Pancreas (tissue), 10 donors: Measurements from ENCODE around the gene ALLC. TPM values are rescaled to one million over a fixed set of nuclear protein-coding genes. Genes with fewer than 3 reads are reported as not detected.
A peak's percentile ranks its signal among the peaks of the same experiment; 100 is the strongest.

ENCODE experiments used
- ATAC-seq, 4 donors: fragments of 200-7000 bp; cut with Tn5 transposase; one replicate each; pipeline versions ENCODE4 v1.8.0 to v1.9.1; 2020; ENCODE audit warnings: mild to moderate bottlenecking in 4 of 4, moderate library complexity in 4 of 4
- DNase-seq, 6 donors: peaks; one replicate each; pipeline ENCODE4 v3.0.0-alpha.2; 2020
- FAIRE-seq: peaks from 2 replicates; lab custom pipeline; 2012; peaks lifted over from hg19 to GRCh38; lab: Jason Lieb, UNC
- H3K27ac ChIP-seq, 4 donors: fragments of 200-600 bp; sonication (generic); 1 replicate in 3 of 4; 2 replicates in 1 of 4; pipeline versions ENCODE4 v1.5.0 to v1.8.0; 2020
- H3K27me3 ChIP-seq, 4 donors: fragments of 200-600 bp; one replicate each; pipeline ENCODE4 v1.8.0; 2021
- H3K36me3 ChIP-seq, 3 donors: fragments of 200-600 bp; sonication (generic) in 1 of 3; one replicate each; pipeline versions ENCODE4 v1.5.0 to v1.8.0; 2020 to 2021
- H3K4me1 ChIP-seq, 3 donors: fragments of 200-600 bp; one replicate each; pipeline ENCODE4 v1.8.0; 2021
- H3K4me3 ChIP-seq, 4 donors: fragments of 200-600 bp; sonication (generic) in 2 of 4; one replicate each; pipeline versions ENCODE4 v1.5.0 to v1.8.0; 2020 to 2021
- H3K9me3 ChIP-seq, 4 donors: fragments of 200-600 bp; one replicate each; pipeline ENCODE4 v1.8.0; 2021
- WGBS, 2 donors: extraction: QIAGEN DNeasy Blood & Tissue Kit; methylation state at CpG; one replicate each; pipeline ENCODE4 v1.1.7; 2013; 5-methylcytosine and 5-hydroxymethylcytosine counted together
- intact Hi-C, 3 donors: fragments of 100-400 bp; cut with DNase I; formaldehyde crosslinking; loops; one replicate each; pipeline versions ENCODE4 v1.11.1 to v1.14.2; 2022
- polyA plus RNA-seq, 2 donors: library from polyadenylated mRNA; stranded (reverse); fragments of 200-250 nt; gene quantifications; one replicate each; pipeline ENCODE4 v1.2.3, GENCODE V29; 2013
- total RNA-seq, 6 donors: library from RNA; stranded (reverse); fragmentation: NEBNext Ultra II Directional in 4 of 6; extraction: Animal tissue kit (Norgen Biotek cat#: 25700) in 4 of 6; gene quantifications; one replicate each; pipeline versions ENCODE4 v1.2.1 to v1.2.4, GENCODE V29; 2021 to 2023
- TF ChIP-seq, protein P1 (sequence below), 4 donors: fragments of 200-600 bp; sonication (generic) in 3 of 4; IDR thresholded peaks; one replicate each; pipeline versions ENCODE4 v1.5.0 to v1.8.0; 2021; ENCODE audit warnings: antibody characterized with exemption in 4 of 4
- donor health status: healthy with polysubstance abuse.
- donor health status: DM: no; HTN: no; CAD: no; lungs with moderate emphysema.
- donor health status: DM: no; HTN: no; CAD: no.
- donor health status: control.
- donor health status: control.
- donor health status: Bipolar disorder and iron deficiency.
- donor health status: DM: yes; HTN: yes; CAD: no.
- donor health status: DM: no; HTN: no; CAD: no.
- donor health status: DM: no; HTN: no; CAD: no.
- donor health status: DM: yes; HTN: yes; CAD: no.

Gene ALLC
- total and polyA plus RNA-seq, 8 donors: 0.68 to 0.75 TPM; not detected in 6

DNA sequence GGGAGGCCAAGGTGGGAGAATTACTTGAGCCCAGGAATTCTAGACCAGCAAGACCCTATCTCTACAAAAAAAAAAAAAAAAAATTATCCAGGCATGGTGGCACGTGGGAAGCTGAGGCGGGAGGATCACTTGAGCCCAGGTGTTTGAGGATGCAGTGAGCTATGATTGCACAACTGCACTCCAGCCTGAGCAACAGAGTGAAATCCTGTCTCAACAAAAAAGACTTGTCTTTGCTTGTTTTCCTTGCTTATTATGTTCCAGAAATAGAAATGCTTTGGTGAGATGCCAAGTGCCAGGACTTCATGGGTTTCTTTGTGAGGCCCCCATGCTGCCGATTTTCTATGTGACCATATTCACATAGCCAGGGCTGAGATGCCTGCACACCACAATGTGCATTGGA, 54.4 kb downstream of the ALLC start:
- ATAC-seq (no peak), DNase-seq (no peak), FAIRE-seq (no peak)
- H3K36me3 ChIP-seq: no peaks in the 10 kb centered on the region
- no peak overlapping the region for H3K27ac ChIP-seq
- no peaks in the 10 kb centered on the region for H3K9me3 ChIP-seq
- TF ChIP-seq, protein P1, sequence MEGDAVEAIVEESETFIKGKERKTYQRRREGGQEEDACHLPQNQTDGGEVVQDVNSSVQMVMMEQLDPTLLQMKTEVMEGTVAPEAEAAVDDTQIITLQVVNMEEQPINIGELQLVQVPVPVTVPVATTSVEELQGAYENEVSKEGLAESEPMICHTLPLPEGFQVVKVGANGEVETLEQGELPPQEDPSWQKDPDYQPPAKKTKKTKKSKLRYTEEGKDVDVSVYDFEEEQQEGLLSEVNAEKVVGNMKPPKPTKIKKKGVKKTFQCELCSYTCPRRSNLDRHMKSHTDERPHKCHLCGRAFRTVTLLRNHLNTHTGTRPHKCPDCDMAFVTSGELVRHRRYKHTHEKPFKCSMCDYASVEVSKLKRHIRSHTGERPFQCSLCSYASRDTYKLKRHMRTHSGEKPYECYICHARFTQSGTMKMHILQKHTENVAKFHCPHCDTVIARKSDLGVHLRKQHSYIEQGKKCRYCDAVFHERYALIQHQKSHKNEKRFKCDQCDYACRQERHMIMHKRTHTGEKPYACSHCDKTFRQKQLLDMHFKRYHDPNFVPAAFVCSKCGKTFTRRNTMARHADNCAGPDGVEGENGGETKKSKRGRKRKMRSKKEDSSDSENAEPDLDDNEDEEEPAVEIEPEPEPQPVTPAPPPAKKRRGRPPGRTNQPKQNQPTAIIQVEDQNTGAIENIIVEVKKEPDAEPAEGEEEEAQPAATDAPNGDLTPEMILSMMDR (IDR thresholded peaks at IDR 0.05): no peak
- H3K4me3 ChIP-seq: no peak overlapping the region
- intact Hi-C loops: no loop called here
- 34 to 42% methylated on average over 3 of the region's 3 CpGs for WGBS, 2 donors
- H3K4me1 ChIP-seq: no peaks in the 10 kb centered on the region
- H3K27me3 ChIP-seq: peaks cover 0 to 6% (median 0%) of the 10 kb centered on the region in 4 donors

DNA sequence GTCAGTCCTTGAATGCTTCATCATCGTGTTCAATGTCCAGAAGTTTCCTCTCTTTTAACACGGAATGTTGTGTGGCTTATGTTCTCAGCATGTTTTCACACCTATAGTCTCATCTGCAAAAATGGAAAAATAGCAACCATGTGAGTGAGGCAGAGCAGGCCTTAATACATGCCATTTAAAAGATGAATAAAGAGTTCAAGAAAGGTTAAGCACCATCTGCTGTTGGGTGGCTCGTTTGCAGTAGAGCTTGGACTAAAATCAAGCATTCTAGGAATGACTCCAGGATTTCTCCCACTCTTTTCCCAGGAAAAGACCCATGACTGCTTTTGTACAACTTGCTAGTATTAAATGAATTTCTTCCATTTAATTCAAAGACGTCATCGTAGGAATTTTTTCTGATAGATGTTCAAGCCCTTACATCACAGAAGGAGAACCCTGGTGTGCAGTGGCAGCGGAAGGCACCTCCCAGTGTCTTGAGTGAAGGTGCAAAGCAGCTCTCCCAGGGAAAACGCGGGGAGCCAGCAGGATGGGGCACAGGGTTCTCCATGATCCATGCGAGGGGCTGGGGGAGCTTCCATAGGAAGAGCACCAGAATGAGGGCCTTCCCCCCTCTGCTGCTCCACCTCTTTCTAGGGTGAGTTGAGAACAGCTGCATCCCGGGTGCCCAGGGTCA, 55.0 kb downstream of the ALLC start:
- Histone ChIP-seq H3K4me1 (no peaks in the 10 kb centered on the region), H3K27me3 (peaks cover 0 to 6% (median 0%) of the 10 kb centered on the region in 4 donors), H3K4me3 (no peak overlapping the region), H3K36me3 (no peaks in the 10 kb centered on the region), H3K9me3 (no peaks in the 10 kb centered on the region), H3K27ac (no peak overlapping the region)
- 57 to 69% methylated on average over 10 of the region's 10 CpGs for WGBS, 2 donors
- TF ChIP-seq, protein P1 (IDR thresholded peaks at IDR 0.05): no peak
- FAIRE-seq (no peak), DNase-seq (no peak), ATAC-seq (no peak)
- intact Hi-C loops: no loop called here

DNA sequence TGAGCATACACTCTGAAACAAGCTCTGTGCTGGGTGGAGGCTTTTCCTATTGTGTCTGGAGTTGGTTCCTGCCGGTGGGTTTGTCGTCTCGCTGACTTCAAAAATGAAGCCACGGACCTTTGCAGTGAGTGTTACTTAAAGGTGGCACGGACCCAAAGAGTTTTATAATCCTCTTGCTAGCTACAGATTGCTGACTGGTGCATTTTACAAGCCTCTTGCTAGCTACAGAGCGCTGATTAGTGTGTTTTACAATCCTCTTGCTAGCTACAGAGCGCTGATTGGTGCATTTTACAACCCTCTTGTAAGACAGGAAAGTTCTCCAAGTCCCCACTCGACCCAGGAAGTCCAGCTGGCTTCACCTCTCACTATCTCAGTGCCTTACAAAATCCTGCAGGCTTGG, 60.7 kb downstream of the ALLC start:
- H3K4me1 ChIP-seq: no peaks in the 10 kb centered on the region
- H3K27me3 ChIP-seq: no peaks in the 10 kb centered on the region
- 54 to 76% methylated on average over 8 of the region's 8 CpGs for WGBS, 2 donors
- FAIRE-seq (no peak), DNase-seq (no peak), ATAC-seq (no peak)
- intact Hi-C loops: no loop called here
- H3K27ac ChIP-seq: no peak overlapping the region
- TF ChIP-seq, protein P1 (IDR thresholded peaks at IDR 0.05): no peak
- no peaks in the 10 kb centered on the region for H3K9me3 ChIP-seq
- H3K4me3 ChIP-seq: no peak overlapping the region
- no peaks in the 10 kb centered on the region for H3K36me3 ChIP-seq

DNA sequence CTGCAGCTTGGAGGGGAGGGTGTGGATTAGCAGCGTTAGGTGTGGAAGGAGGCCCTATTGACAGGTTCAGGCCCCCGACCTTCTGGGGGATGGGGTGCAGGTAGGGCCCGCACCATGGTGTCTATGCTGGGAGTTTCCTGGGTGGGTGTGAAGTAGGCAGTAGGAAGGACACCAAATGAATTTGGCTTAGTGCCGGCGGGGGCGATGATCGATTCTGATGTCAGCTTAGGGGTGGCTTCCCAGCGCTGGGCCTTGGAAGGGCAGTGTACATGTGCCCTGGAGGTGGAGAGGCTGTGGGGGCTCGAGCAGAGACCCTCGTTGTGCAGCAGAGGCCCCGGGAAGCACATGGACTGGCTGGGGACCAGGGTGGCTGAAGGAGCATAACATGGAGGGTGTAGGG, 67.0 kb downstream of the ALLC start:
- peaks cover 0 to 2% (median 0%) of the 10 kb centered on the region in 3 donors for H3K4me1 ChIP-seq
- ATAC-seq (no peak), DNase-seq (peak in 1 of 6 donors; percentile 69), FAIRE-seq (no peak)
- H3K4me3 ChIP-seq: no peak overlapping the region
- H3K27me3 ChIP-seq: no peaks in the 10 kb centered on the region
- intact Hi-C loops: no loop called here
- TF ChIP-seq, protein P1 (IDR thresholded peaks at IDR 0.05): no peak
- no peaks in the 10 kb centered on the region for H3K36me3 ChIP-seq
- no peak overlapping the region for H3K27ac ChIP-seq
- no peaks in the 10 kb centered on the region for H3K9me3 ChIP-seq
- 58 to 79% methylated on average over 11 of the region's 11 CpGs for WGBS, 2 donors
